ENCODE results near the gene ANO2. TPM values are rescaled to one million over a fixed set of nuclear protein-coding genes. Genes with fewer than 3 reads are reported as not detected.

ANO2 gene
- total RNA-seq, 2 donors from 2014 or later, result 2.8 to 9.3 TPM

- H3K36me3 ChIP-seq, result no peaks in the 10 kb centered on the region
- H3K4me1 ChIP-seq, result no peaks in the 10 kb centered on the region
- no peak overlapping the region for H3K27ac ChIP-seq
- no peak overlapping the region for H3K4me3 ChIP-seq
- no peaks in the 10 kb centered on the region for H3K27me3 ChIP-seq
- TF ChIP-seq, protein P1, sequence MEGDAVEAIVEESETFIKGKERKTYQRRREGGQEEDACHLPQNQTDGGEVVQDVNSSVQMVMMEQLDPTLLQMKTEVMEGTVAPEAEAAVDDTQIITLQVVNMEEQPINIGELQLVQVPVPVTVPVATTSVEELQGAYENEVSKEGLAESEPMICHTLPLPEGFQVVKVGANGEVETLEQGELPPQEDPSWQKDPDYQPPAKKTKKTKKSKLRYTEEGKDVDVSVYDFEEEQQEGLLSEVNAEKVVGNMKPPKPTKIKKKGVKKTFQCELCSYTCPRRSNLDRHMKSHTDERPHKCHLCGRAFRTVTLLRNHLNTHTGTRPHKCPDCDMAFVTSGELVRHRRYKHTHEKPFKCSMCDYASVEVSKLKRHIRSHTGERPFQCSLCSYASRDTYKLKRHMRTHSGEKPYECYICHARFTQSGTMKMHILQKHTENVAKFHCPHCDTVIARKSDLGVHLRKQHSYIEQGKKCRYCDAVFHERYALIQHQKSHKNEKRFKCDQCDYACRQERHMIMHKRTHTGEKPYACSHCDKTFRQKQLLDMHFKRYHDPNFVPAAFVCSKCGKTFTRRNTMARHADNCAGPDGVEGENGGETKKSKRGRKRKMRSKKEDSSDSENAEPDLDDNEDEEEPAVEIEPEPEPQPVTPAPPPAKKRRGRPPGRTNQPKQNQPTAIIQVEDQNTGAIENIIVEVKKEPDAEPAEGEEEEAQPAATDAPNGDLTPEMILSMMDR (IDR thresholded peaks at IDR 0.05), result no peak
- no peaks in the 10 kb centered on the region for H3K9me3 ChIP-seq
- DNase-seq (ENCODE audit: low spot score), result no peak
Measured at GRCh38 chr12:5870183-5870582, 74.9 kb downstream of the ANO2 start.

DNA sequence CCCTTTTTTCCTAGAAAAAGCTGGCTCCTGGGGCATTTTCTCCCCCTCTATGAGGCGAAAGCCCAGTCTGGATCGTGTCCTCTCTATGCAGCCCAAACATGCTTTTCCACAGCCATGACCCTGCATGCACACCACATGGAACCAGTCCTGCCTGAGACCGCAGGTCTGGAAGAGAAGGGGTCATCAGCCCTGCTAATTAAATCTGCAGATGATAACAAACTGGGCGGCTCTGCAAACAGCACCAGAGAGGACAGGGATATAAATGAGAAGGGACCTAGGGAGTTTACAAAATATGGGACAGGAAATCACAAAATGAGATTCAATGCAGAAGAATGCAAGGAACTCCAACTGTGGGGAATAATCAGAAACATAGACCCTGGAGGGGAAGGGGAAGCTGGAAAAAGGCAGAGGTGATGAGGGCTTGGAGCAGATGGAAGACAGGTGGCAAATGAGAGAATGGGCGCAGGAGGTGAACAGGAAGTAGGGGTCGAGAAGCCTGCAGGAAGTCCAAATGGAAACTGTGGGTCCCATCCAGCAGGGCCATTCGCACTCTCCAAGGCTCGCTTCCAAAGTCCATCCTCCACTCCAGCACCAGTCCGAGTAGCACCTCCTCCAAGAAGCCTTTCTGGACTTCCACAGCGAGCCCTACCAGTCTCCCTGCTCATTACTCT is 76.3 kb downstream of the ANO2 start:
- Histone ChIP-seq H3K27ac (no peak overlapping the region), H3K4me1 (no peaks in the 10 kb centered on the region), H3K9me3 (no peaks in the 10 kb centered on the region), H3K4me3 (no peak overlapping the region), H3K27me3 (no peaks in the 10 kb centered on the region), H3K36me3 (no peaks in the 10 kb centered on the region)
- DNase-seq (ENCODE audit: low spot score), result no peak
- TF ChIP-seq, protein P1 (IDR thresholded peaks at IDR 0.05), result no peak

GRCh38 chr12:5865397-5865796 is 79.7 kb downstream of the ANO2 start:
- no peak for DNase-seq (ENCODE audit: low spot score)
- TF ChIP-seq, protein P1 (IDR thresholded peaks at IDR 0.05), result no peak
- Histone ChIP-seq H3K9me3 (no peaks in the 10 kb centered on the region), H3K4me3 (no peak overlapping the region), H3K27me3 (no peaks in the 10 kb centered on the region), H3K27ac (no peak overlapping the region), H3K36me3 (no peaks in the 10 kb centered on the region), H3K4me1 (no peaks in the 10 kb centered on the region)

DNA sequence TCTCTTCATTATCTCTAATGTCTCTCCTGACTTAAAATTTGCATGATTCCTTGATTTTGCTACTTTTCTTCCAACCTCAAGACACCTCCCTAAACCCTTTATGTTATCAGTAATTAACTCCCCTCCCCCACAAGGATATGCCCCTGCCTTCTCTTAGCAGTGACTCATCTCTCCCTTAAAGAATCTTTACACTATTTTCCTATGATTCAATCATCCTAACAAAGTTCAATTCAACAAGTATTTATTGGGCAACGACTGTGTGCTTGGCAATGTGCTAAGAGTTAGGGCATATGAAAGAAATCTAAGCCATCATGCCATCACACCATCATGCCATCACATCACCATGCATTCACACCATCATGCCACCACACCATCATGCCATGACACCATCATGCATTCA is 80.1 kb downstream of the ANO2 start:
- H3K27me3 ChIP-seq, result no peaks in the 10 kb centered on the region
- no peak for DNase-seq (ENCODE audit: low spot score)
- no peaks in the 10 kb centered on the region for H3K9me3 ChIP-seq
- no peak overlapping the region for H3K4me3 ChIP-seq
- TF ChIP-seq, protein P1 (IDR thresholded peaks at IDR 0.05), result no peak
- H3K27ac ChIP-seq, result no peak overlapping the region
- H3K36me3 ChIP-seq, result no peaks in the 10 kb centered on the region
- H3K4me1 ChIP-seq, result no peaks in the 10 kb centered on the region

- Histone ChIP-seq H3K4me3 (no peak overlapping the region), H3K27me3 (no peaks in the 10 kb centered on the region), H3K9me3 (no peaks in the 10 kb centered on the region), H3K36me3 (no peaks in the 10 kb centered on the region), H3K27ac (no peak overlapping the region), H3K4me1 (no peaks in the 10 kb centered on the region)
- no peak for DNase-seq (ENCODE audit: low spot score)
- TF ChIP-seq, protein P1 (IDR thresholded peaks at IDR 0.05), result no peak
Measured at GRCh38 chr12:5864301-5864700, 80.8 kb downstream of the ANO2 start.

- DNase-seq (ENCODE audit: low spot score), result no peak
- Histone ChIP-seq H3K4me3 (no peak overlapping the region), H3K9me3 (no peaks in the 10 kb centered on the region), H3K27me3 (no peaks in the 10 kb centered on the region), H3K4me1 (no peaks in the 10 kb centered on the region), H3K36me3 (no peaks in the 10 kb centered on the region), H3K27ac (no peak overlapping the region)
- TF ChIP-seq, protein P1 (IDR thresholded peaks at IDR 0.05), result no peak
Measured at GRCh38 chr12:5861416-5861815, 83.6 kb downstream of the ANO2 start.

All from right atrium auricular region (tissue), 2 donors.